Daoy (cell line): ENCODE results near the gene TAF10. TPM values are rescaled to one million over a fixed set of nuclear protein-coding genes. Genes with fewer than 3 reads are reported as not detected.

ENCODE experiments used
- DNase-seq: peaks from one replicate; pipeline ENCODE4 v3.0.0-alpha.2; 2015; ENCODE audit warnings: low read depth
- total RNA-seq: library from RNA; depleted of rRNA; stranded (reverse); fragments of >200 nt; shearing (Covaris generic); gene quantifications from 2 replicates; pipeline ENCODE4 v1.2.3, GENCODE V29; 2014

TAF10 gene
- total RNA-seq, 1 experiment from 2014 or later = 57.0 TPM

DNA sequence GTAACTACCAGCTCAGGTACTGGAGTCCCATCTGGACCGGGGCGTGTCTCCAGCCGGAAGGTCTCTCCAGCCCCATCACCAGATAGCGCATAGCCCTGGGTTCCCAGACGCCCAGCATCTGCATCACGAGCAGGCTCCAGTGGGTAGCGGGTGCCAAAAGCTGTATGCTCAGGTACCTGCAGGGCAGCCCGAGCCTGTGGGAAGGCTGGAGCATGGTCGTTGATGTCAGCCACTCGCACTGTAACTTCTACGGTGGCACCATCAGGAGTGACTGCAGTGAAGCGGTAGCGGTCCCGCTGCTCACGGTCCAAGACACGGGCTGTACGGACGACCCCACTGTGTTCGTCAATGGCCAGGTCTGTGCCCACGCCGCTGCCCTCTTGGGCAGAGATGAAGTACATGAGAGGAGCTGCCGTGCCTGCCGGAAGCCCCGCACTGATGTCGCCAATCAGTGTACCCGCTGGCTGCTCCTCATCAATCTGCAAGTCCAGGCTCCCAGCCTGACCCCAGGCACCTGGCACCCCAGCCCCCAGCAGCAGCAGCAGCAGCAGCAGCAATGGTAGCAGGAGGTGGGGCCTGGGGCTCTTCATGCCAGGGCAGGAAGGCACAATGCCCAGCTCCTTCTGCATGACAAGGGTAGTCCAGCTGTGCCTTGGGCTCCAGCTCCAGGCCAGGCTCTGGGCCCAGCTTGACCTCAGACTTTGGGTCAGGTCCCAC is 29.1 kb upstream of the TAF10 start:
- no peak for DNase-seq

- DNase-seq = no peak
These were observed 28.3 kb upstream of the TAF10 start for GRCh38 chr11:6640036-6640984.

DNA sequence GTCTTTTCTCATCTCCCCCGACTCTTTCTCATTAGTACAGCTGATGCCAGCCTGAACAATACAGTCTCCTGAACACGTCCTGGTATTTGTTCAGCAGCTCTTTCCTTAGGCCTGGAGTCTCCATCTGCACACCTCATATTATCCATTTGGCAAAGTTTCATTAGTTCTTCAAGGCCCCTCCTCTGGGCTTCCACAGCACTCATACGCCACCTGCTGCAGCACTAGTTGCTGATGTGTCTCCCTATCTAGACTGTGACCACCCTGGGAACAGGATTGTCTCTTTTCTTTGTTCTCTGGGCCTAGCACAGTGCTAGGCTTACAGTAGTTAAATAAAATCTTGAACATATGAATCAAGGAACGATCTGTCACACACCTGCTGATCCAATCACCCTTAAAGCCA is 26.4 kb upstream of the TAF10 start:
- no peak for DNase-seq

- no peak for DNase-seq
These were observed 25.9 kb upstream of the TAF10 start for GRCh38 chr11:6637871-6638270.

DNA sequence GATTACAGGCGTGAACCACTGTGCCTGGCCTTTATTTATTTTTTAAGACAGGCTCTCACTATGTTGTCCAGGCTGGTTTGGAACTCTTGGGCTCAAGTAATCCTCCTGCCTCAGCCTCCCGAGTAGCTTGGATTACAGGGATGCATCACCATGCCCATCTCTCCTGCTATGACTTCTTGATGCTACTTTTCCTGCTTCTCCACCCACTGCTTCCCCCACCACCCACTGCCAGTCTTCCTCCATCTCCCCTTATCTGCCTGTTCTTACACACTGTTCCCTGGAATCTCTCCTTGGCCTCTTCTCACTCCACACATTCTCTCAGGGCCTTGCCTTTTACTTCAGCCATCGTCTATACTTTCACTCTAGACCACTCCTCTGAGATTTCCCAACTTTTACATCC is 24.5 kb upstream of the TAF10 start:
- DNase-seq = no peak

DNA sequence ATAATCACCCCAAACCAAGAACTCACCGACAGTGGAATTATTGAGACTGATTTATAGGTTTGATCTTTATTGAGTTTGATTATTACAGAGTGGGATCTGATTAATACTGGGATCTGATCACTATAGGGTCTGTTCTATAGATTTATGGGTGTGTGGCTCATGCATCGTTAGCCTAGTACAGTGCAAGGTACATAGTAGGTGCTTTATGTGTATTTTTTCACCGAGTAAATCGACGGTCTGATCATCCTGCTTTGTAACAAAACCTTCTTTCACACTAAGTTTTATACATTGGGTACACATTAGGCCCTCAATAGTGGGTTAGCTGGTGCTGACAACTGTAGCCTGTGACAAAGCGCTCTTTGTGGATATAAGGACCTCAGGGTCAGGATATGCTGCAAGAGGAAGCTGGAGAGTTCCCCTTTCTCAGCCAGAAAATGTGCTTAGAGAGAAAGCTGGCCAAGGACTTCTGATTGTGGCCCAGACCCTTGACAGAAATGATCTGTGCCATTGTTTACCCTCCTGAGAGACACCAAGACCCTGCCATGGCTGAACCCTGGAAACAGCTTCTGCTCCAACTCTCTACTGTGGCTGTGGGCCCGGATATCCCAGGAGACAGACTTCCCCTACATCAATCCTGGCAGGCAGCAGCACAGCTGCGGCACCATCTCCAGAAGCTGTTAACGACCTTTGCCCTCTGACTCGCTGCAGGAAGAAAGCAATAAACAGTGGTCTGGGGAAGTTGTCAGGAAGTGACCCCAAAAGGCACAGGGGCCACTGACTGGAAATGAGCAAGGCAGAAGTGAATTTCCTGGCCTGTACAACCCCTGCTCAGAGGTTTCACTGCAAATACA is 23.3 kb upstream of the TAF10 start:
- DNase-seq = no peak

GRCh38 chr11:6634534-6634933 is 22.5 kb upstream of the TAF10 start:
- DNase-seq = no peak

DNA sequence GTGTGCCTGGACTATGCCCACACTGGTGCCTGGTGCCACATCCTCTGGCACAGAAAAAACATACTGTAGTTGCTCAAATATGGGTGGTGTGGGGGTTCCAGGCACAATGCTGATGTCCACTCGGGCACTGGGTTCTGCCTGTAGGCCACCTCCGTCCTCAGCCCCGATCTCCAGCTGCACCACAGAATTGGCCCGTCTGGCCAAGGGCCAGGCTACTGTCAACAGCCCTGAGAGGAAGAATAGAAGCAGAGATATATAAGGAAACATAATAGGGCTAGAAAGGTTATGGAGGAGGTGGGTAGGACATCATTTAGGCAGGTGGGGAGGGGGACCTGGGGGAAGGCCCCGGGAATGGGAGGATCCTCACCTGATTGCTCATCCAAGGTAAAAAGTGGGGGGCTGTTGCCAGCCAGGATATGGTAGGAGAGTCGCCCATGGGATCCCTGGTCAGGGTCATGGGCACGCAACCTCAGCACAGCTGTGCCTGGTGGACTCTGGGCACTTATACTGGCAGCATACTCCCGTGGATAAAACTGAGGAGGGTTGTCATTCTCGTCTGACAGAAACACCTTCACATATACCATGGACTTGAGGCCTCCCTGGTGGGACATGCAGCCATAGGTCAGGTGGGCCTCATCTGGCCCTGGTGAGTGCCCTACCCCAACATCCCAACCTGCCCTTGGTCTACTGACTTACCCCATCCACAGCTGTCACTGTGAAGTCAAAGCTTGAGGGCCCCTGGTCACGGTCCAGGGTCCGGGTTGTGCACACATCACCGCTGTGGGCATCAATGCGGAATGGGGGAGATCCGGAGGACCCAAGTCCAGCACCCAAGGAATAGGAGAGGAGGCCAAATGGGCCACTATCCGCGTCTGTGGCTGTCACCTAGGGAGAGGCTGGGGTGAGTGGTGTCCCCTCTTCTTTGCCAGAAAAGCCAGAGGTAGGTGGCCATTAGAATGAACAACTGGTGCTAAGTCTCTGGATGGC is 21.7 kb upstream of the TAF10 start:
- DNase-seq = no peak

GRCh38 chr11:6632116-6633073 is 20.4 kb upstream of the TAF10 start:
- DNase-seq = no peak

DNA sequence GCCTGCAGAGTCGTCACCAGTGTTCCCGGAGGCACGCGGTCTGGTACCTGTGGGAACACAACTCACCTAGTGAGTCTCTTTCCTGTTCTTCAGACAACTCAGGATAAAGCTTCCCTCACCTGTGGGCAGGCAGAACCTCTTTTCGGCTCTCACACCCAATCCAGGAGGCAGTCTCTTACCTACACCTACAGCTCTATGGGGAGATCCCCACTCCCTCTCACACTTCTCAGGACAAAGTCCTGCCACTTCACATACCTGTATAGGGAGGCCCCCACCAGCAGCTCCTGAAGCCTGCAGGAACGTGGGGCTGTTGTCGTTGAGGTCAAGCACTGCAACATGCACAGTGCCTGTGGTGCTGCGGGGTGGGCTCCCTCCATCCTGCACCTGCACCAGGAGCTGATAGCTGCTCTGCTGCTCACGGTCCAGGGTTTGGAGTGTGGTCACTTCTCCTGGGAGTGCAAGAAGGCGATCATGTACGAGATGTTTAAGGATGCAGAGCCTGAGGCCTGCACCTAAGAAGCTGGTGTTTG is 19.4 kb upstream of the TAF10 start:
- DNase-seq = no peak

DNA sequence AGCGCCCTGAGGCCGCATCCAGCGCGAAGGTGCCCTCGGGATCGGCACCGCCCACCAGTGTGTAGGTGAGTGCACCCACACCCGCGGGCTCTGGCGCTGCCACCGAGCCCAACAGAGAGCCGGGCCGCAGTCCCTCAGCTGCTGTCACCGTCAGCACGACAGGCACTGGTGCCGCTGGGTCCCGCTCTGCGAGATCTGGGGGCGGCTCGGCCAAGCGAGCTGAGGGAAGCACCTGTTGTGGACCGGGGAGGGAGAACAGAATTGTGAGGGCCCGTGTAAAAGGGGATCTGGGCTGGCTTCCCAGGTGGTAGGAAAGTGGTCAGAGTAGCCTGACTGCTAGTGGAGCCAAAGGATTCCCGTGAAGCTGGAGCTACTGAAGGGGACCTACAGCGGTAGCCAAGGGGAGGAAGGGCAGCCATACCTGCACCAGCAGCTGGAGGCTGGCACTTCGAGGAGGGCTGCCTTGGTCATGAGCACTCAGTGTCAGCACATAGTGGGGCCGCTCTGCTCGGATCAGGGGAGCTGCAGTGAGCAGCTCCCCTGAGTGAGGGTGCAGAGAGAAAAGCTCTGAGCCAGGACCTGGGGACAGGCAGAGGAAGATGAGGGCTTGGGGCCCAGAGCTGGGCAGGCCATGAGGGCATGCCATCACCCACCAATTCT is 18.7 kb upstream of the TAF10 start:
- DNase-seq = no peak

- no peak for DNase-seq
These were observed 18.0 kb upstream of the TAF10 start for GRCh38 chr11:6629892-6630631.

GRCh38 chr11:6629573-6629891 is 17.5 kb upstream of the TAF10 start:
- DNase-seq = no peak

DNA sequence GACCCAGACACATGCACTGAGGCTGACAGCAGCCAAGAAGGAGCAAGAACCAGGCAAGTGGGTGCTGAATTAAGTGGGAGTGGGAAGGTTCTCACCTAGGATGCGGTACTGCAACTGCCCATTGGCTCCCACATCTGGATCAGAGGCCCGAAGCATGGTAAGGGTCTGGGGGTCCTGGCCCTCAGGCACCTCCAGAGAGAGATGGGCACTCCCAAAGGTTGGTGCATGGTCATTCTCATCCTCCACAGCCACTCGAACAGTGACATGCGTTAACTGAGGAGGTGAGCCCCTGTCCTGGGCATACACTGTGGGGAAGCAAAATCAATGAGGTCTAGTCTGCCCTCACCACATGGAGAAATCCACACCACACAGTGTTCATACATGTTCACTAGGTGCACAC is 16.5 kb upstream of the TAF10 start:
- no peak for DNase-seq

GRCh38 chr11:6627762-6628241 is 15.8 kb upstream of the TAF10 start:
- no peak for DNase-seq

DNA sequence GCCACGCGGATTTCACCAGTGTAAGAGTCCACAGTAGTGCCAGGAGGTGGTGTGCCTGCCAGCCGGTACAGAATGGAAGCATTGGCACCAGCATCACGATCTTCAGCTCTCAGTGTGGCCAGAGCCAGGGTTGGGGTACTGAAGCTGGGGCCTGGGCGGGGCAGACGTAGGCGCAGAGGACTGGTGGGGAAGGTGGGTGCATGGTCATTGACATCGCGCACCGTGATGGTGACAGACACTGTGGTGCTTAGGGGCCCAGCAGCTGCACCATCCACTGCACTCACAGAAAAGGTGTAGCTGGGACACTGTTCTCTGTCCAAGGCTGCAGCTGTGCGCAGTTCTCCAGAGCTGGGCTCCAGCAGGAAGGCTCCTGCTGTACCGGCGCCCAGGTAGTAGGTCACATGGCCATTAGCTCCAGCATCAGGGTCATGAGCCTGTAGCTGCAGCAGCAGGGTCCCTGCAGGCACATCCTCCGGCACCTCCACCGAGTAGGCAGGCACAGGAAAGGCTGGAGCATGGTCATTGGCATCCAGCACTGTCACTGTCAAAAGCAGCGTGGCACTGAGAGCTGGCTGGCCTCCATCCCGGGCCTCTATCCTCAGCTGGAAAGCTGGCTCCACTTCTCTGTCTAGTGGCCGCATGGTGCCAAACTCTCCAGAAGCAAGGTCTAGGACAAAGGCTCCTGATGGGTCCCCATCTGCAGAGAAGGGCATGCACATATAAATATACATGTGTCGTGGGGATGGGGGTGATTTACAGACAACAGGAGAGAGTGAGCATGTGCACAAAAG is 15.2 kb upstream of the TAF10 start:
- DNase-seq = no peak

GRCh38 chr11:6625832-6626420 is 13.9 kb upstream of the TAF10 start:
- DNase-seq = no peak
